Kasumi-1 (cell line): ENCODE results near the gene CST11.

Experiments
- DNase-seq, 2 experiments: peaks; one replicate each; lab custom pipeline; 2025; lab: John Stamatoyannopoulos, UW

Gene CST11

DNA sequence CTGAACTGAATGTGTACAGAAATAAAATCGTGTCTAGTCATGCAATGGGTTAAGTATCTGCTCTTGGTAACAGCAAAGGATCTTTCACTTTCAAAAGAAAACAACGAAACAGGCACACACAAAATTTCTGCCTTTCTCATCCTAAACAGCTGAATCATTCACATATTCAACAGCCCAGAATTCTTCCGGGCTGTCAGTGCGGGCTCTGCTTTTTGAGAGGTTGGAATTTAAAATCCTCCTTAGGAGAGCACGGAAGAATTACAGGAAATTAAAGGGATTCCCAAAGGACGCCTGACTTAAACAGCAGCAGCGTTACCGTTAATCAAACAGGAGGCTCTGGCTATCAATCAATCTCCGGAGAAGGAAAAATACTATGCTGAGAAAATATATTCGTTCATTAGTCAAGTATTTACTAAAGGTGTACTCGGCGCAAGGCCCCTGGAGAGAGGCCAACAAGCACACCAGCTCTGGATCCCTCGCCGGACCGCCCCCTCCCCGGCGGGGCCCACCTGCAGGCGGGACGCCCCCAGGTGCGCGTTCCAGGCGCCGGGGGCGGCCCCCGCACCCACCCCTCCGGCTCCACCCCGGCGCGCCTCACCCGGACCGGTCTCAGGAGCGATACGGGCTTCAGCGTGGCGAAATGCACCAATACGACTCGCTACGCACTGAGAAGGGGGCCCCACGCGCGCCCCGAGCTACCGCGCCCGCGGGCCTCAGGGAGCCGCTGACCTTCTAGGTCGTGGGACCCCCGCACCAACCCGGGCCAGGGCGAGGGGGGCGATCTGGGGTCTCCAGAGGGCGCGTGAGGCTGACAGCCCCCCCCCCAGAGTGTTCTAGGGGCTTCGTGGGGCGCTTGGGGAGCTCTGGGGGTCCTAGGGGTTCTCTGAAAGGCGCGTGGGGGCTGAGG is 32.4 kb downstream of the CST11 start:
- DNase-seq = peak; percentile 13 to 36

DNA sequence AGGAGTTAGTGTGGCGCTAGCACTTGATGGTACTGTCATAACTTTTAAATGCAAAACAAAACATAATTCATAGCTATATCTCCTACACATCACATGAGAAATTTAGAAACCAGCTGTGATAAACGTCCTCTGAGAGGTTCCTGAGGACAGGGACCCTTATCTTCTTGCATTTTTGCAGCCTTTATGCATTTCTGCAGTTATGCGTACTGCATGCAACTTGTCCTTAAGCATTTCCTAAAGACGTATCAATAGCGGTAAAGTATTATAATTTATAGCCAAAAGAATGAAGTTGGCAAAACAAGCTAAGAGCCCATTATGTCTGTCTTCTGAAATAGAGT is 33.0 kb downstream of the CST11 start:
- DNase-seq = no peak

DNA sequence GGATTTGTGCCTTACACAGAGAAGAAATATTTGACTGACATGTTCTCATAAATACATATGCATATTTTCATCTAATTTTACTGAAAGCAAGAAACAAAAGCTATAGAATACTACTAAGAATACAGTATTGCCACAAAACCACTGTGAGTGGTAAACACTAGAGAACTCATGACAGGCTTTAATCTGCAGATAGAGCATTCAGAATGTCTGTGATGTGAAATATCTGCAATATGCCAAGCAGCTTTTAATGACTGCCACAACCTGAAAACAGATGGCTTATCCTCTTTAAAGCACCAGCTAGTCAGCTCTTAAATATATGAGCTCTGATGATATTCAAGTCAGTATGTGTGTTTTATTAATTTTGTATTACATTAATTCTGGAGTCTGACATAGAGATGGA is 34.8 kb downstream of the CST11 start:
- no peak for DNase-seq

GRCh38 chr20:23415959-23416583 is 36.6 kb downstream of the CST11 start:
- DNase-seq = no peak

DNA sequence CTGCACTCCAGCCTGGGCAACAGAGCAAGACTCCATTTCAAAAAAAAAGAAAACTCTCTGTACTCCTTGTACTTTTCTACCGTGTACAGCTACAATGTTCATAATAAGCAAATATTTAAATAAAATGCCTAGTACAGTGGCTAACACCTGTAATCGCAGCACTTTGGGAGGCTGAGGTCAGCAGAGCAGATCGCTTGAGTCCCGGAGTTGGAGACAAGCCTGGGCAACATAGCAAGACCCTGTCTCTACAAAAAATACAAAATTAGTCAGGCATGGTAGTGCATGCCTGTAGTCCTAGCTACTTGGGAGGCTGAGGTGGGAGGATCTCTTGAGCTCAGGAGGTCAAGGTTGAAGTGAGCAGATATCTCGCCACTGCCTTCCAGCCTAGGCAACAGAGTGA is 37.1 kb downstream of the CST11 start:
- DNase-seq = no peak

GRCh38 chr20:23414526-23415188 is 38.0 kb downstream of the CST11 start:
- DNase-seq = no peak

DNA sequence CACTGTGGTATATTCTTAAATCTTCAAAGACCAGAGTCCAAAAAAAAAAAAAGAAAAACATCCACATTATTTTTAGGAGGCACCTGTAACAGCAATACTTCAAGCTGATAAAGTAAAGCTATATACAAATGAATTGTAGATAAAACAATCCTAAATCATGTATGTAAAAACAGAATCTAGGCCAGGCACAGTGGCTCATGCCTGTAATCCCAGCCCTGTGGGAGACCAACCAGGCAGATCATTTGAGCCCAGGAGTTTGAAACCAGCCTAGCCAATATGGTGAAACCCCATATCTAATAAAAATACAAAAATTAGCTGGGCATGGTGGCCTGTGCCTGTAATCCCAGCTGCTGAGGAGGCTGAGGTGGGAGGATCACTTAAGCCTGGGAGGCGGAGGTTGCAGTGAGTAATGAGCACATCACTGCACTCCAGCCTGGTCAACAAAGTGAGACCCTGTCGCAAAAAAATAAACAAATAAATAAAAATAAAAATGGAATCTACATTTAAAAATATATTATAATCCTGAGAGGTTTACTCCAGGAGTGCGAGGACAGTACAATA is 38.7 kb downstream of the CST11 start:
- DNase-seq = no peak

- peak in 1 of 2 experiments; percentile 8 for DNase-seq
These were observed 40.6 kb downstream of the CST11 start for GRCh38 chr20:23412026-23412425.

- DNase-seq = no peak
These were observed 41.6 kb downstream of the CST11 start for GRCh38 chr20:23410916-23411695.

- DNase-seq = no peak
These were observed 42.9 kb downstream of the CST11 start for GRCh38 chr20:23409800-23410199.

DNA sequence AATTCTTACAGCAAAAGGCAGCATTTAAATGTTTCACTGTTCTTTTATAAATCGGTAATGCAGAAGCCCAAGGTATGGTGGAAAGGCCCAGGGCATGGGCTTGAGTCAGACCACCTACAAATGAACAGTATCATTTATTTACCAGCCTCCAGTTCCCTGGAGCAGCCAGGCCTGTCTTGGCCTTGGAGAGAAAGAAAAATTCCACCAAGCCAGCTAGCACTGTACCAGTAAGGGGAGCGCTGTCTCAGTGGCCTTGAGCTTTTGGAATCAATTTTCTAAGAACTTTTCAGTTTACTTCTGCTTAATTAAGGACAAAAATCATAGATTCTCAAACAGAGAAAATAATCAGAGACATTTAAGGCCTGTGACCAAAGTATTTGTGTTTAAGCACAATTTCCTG is 43.7 kb downstream of the CST11 start:
- DNase-seq = no peak

DNA sequence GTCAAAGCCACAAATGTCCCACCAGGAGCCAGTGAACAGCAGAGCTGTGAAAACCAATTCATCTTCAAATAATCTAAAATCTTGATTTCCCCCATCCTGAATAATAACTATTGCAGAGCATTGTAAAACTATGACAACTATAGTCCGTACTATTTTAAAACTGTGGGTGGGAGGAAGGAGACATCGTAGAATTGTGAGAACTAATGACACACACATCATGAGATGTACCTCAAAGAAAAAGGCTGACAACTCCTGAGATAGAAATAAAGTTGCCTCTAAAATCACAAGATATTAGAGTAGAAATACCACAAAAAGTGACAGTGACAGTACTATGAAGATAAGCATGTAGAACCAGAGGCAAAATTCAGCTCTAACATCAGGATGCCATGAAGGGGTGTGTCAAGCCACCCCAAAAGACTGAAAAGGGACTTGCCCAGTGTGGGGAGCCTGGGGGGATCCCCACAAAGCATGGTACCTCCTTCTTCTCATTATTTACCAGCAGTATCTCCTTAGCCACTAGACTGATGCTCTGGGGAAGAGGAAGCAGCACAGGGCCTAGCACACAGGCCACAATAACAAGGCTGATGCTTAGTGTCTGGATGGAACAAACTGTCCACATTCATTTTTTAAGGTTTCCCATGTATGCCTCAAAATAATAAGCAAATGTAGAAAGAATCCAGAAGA is 44.8 kb downstream of the CST11 start:
- no peak for DNase-seq

DNA sequence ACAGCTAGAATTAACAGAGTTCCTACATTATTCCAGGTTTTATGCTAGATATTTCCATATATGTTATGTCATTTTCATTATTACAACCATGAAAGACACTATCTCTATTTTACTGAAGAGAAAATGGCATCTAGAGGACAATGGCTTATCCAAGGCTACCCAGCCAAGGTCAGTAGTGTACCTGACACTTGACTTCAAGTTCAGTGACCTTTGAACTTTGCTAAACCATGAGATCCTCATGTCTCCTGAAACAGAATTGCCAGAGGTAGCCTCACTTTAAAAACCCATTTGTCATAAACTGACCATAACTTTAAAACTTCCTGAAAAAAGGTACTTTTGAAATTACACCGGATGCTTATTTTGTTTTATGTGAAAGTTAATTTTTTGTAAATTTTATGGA is 45.8 kb downstream of the CST11 start:
- no peak for DNase-seq

DNA sequence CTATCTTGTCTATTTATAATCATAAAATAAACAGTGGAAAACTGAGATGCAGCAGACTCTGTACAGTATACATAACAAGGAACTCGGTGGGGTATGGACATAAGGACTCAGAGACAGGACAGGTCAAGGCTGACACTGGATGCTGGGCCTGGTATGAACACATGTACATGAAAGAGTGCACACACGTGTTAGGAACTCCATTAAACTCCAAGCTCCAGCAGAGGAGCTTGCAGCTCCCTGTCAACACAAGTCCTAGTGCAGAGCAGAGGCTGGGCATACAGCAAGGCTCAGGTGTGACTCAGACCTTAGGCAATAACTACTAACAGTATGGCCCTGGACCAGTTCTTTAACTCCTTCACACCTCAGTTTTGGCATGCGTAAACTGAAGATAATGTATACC is 48.5 kb downstream of the CST11 start:
- DNase-seq = no peak

DNA sequence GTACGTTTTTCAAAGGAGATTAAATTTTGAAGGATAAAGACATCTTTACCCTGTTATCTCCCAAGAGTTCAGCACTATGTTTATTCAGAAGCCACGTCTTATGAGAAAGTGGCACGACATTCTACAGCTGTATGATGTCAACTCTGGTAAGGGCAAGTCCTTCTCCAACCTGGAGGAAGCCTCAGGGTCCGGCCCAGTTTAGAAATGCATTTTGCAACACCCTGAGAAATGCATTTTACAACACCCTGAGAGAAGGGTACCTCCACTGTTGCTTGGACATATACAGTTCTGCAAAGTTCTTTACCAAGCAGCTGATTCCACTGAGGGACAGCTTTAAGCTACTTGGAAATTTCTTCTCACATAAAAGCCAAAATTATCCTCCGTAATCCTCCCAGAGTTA is 48.9 kb downstream of the CST11 start:
- no peak for DNase-seq

- no peak for DNase-seq
These were observed 51.6 kb downstream of the CST11 start for GRCh38 chr20:23401051-23401450.
